ENCODE results near the gene BLOC1S6.

The BLOC1S6 gene

DNA sequence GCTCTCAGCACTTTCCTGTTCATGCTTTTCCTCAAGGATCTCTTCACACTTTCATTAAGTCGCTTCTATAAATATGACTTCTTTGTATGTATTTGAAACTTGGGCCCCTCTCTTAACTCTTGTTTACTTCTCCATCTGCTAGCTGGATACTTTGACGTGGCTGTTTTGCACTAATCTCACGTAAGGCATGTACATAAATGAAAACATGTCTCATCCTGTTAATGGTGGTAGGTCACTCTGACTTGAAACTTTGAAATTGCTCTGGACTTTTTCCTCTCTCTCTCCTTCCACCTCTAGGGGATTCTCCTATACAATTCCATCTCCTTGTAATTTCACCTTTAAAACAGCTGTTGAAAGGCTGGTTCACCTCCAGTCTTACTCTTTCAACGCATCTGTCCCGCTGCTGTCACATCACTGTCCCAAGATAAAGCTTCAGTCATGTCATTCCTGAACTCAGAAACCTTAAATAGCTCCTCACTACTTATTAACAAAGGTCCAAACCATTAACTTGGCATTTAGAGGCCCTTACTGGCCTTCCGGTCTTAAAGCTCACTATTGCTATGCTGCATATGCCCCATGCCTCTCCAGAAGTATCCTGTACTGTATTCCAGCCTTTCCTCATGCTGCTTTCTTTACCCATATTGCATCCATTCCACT, 1.2 kb downstream of the BLOC1S6 start:
- DNase-seq = no peak

DNA sequence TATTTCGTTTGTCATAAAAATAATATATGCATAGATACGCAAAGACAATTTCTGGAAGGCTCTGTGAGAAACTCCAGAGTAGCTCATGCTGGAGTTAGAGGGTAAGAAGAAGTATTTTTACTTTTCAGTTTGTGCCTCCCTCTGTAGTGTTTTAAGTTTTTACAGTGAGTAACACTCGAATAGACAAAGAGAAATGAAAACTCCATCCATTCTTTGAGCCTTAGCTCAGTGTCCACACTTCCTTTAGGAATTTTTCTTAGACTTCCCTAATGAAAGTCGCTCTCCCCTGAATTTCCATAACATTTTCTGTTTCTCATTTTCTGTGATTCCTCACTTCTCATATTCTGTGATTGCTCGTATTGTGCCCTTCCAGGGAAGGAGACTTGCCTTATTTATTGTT, 2.1 kb downstream of the BLOC1S6 start:
- no peak for DNase-seq

DNA sequence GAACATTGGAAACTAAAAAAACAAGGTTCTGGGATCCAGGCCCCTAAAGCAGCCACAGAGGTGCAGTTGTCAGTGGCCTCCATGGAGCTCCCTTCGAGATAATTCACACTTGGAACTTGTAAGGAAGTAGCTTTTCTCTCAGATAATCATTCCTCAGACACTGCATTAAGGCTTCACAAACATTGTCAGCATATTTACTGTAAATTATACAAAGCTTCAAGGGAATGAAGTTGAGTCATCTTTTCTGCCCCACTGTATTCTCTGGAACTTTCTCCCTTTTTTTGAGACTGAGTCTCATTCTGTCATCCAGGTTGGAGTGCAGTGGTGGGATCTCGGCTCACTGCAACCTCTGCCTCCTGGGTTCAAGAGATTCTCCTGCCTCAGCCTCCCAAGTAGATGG, 7.1 kb downstream of the BLOC1S6 start:
- DNase-seq = no peak

DNA sequence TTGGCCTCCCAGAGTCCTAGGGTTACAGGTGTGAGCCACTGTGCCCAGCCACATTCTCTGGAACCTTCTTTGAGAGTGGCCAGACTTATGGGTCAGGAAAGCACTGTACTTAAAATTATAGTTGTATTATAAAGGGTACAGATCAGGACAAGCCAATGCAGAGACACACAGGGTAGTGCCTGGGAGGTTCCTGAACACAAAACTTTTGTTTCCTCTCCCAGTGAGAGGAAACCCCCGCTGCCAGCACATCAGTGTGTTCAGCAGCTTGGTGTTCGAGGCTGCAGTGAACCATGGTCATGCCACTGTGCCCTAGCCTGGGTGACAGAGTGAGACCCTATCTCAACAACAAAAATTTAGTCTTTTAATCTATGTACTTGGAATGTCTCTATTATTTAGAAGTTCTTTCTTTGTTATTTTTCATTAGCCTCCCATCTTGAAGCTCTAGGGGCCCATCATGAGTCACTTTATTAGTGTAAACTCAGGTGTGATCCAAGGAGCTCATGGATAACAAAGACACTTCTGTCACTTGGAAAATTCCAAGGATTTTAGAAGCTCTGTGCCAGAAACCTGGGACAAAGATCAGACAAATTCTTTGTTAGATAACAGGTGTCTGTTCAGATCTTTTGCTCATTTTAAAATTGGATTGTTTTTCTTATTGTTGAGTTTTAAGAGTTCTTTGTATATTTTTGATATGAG, 7.8 kb downstream of the BLOC1S6 start:
- no peak for DNase-seq

DNA sequence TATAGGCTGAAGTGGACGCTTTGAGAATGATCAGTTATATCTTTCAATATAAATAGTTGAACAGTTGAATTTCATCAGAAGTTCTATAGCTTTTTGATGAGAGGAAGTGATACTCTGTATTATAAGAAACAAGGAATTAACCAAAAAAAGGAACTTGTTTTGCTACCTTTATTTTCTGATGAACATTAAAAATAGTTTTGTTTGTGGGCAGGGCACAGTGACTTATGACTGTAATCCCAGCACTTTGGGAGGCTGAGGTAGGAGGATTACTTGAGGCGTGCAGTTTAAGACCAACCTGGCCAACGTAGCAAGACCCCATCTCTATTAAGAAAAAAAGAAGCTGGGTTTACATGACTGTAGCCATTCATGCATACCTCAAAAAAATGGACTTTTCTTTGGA, 16.7 kb downstream of the BLOC1S6 start:
- DNase-seq = no peak

DNA sequence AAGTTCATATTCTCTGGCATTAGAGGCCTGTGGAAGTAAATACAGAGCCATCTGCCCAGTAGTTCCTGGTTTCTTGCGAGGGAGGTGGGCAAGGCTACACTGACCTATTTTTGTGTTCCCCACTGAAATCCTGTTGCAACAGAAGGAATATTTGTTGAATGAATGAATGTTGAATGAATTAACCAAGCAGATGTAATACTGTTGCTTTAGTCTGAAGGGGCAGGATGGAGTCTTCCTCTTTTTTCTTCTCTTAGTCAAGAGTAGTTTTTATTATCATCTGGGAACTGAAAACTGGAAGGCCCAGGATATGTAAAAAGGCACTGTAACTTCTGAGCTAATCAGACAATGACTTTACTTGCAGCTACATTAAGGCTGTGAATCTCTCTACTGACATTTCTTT, 17.1 kb downstream of the BLOC1S6 start:
- DNase-seq = no peak

DNA sequence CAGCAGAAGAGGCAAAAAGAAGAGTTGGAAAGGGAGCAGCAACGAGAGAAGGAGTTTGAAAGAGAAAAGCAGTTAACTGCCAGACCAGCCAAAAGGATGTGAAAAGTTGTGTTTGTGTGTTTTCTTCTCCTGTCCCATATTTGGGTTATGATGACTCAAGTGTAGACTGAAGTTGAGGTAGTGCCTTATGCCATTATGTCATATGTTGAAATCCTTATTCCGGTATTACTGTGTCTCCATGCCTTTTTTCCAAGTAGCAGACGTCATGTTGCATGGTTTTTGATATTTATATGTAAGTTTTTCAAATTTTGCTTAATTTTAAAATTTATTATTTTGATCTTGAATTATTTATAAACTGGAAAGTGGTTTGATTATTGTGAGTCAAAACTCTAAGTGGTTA, 19.2 kb downstream of the BLOC1S6 start:
- DNase-seq = no peak

DNA sequence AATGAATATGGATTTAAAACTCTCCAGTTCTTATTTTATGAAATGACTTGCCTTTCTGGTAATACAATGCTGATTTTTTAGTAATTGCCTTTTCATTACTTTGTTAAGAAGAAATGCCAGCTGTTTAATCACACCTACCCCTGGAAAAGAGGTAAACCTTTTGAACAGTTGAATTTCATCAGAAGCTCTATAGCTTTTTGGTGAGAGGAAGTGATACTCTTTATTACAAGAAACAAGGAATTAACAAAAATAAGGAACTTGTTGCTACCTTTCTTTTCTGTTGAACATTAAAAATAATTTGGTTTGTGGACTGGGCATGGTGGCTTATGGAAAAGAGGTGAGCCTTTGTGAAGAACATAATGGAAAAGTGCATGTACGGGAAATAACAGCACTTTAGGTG, 19.7 kb downstream of the BLOC1S6 start:
- no peak for DNase-seq

DNA sequence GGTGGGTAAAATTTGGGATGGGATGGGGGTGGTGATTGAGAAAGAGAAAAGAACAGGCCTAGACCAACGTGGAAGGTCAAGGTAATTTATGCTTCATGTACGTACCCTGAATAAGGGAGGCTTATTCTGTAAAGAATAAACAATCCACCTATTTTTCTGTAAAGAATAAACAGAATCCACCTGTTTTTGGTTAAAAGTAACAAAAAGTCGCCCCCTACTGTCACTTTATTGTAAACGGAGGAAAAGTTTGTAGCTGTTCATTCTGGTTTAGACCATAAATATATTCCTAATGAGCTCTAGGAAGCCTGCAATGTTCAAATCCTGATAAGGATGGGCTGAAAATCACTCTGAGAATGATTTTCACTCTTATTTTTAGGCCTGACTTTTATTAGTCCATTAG, 24.1 kb downstream of the BLOC1S6 start:
- no peak for DNase-seq

DNA sequence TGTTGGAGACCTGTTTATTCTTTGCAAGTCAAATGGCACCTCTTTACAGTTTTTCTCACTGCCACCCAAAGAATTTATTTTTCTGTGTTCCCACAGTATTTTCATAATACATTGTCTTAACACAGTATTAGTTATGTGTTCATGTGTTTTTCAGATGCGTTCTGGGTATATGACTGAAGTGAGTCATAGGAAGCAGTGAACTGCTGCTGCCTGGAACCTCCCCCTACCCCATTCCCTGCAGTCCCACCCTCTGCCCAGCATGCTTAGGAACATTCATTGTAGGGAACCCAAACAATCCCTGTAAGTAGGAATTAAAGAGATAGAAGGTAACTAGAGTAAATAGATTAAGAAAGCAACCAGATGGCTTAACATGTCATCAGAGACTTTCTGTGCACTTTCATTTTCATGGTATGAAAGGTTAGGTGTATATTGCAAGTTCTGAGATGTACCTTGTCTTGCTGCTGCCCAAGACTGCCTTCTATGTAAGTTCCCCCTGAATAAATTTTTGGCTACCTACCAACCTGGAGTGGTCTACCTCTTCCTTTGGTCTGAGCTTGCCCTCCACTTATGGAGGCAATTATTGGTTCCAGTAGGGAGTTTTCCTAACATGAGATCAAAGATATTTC, 25.7 kb downstream of the BLOC1S6 start:
- DNase-seq = no peak

DNA sequence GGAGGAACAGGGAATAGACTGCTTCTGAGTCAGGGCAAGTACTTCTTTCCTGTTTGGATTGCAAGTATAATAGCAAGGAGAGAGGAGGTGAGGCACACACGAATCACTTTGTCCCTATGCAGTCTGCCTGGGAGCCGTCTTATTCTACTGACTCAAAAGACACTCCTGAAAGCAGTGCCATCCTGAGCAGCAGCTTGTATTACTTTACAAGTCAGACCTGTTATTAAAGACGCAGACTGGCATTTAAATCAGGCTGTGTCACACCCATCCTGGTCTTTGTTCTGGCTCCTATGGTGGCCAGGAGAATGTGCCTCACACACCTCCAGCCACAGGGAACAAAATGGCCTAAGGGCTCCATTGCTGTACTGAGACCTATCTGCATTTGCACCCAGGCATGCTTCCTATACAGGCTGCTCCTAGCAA, 29.7 kb downstream of the BLOC1S6 start:
- no peak for DNase-seq

DNA sequence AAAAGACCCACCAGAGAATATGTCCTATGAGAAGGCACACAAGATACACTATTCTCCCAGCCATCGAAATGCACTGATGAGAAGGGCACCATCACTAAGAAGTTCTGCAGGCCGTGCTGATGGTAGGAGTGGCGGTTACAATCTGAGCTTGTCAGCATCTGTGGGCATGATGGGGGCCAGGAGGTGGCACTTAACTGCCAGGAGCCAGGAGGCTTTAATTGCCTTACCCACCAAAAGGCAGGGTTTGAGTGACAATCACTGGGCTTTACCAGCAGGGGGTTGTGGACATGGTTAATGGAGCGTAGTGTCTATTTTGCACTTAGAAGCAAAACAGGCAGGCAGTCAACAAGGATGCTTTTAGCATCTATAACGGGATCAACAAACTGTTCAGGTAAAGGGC, 31.6 kb downstream of the BLOC1S6 start:
- DNase-seq = peak in 1 of 2 donors; percentile 28

DNA sequence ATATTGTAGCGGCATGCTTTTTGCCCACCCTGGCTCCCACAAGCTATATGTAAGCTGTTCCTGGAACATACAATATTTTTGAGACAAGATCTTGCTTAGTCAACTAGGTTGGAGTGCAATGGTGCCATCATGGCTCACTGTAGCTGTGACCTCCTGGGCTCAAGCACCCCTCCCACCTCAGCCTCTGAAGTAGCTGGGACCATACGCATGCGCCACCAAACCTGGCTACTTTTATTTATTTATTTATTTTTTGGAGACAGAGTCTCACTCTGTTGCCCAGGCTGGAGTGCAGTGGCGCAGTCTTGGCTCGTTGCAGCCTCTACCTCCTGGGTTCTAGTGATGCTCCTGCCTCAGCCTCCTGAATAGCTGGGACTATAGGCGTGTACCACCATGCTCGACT, 41.0 kb downstream of the BLOC1S6 start:
- no peak for DNase-seq

DNA sequence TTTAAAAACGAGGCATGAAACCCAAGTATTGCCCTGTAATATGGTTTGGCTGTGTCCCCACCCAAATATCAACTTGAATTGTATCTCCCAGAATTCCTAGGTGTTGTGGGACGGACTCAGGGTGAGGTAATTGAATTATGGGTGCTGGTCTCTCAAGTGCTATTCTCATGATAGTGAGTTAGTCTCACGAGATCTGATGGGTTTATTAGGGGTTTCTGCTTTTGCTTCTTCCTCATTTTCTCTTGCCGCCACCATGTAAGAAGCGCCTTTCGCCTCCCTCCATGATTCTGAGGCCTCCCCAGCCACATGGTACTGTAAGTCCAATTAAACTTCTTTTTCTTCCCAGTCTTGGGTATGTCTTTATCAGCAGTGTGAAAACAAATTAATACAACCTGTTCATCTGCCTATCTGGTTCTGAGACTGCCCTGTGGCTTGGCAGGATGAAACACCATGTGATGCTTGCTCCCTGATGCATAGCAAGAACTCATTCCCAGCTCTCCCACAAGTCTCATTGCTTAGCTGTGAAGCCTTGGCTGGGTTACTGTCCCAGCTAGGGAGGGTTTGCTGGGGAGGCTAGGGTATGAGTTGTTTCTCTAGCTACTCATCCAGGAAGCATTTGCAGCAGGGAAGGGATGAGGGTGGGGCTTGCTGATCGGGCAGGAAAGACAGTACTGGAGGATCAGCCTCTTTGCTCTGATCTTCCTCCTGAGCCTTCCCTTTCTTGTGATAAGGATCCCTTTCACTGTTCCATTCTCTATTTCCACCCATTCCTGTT, 43.9 kb downstream of the BLOC1S6 start:
- no peak for DNase-seq

DNA sequence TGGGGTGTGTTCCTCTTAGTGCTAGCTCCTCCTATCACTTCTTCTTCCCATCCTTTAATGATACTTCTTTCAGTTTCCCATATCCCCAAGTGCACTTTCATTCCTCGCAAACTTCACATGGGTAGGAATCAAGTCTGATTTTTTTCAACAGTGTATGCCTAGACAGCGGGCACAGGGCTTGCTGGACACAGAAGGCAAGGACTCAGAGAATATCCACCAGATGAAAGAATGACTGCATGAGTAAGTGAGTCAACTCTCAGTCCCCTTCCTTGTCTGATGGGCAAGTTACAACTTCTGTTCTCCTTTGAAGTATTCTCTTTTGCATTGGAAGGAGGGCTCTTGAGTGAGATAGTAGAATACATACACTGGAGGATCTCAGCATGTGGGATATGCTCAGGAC, 44.6 kb downstream of the BLOC1S6 start:
- no peak for DNase-seq

DNA sequence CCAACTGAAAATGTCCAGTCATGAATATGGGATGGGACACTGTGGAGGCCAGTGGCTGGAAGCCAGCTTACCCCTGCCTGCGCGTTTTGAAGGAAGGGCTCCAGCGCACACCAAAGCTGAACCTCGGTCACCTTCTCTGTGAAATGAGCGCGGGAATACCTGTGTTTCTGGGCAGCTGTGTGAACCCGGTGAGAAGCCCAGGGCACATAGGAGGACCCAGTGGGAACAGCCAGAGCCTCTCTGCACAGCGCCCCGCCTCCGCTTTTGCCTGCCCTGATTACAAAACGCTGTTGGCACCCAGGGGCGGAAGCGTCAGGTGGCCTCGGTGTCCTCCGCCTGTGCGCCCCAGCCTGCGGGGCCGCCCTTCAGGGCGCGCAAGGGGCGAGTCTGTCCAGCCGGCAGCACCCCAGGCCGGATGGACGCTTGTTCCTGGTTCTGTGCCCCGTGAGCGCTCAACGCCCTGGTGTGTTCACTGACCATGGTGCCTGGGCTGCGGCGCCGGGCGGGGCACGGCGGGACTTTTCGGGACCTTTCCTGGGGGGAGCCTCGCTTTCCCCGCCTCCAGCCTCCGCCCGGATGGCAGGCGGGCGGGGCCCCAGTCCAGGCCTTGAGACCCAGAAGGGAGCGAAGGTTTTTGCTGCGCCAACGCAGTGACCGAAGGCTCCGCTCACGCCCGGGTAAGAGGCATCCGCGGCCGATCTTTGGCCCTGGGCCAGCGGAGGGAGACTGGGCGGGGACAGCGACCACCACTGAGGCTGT, 47.4 kb downstream of the BLOC1S6 start, which contains the start of gene SQOR:
TSS of gene SQOR (plus strand) at position 598 of the 759 bp plus-strand sequence. CDS start 23,895 bp downstream, outside the sequence.
- peak; percentile 66 to 77 for DNase-seq

DNA sequence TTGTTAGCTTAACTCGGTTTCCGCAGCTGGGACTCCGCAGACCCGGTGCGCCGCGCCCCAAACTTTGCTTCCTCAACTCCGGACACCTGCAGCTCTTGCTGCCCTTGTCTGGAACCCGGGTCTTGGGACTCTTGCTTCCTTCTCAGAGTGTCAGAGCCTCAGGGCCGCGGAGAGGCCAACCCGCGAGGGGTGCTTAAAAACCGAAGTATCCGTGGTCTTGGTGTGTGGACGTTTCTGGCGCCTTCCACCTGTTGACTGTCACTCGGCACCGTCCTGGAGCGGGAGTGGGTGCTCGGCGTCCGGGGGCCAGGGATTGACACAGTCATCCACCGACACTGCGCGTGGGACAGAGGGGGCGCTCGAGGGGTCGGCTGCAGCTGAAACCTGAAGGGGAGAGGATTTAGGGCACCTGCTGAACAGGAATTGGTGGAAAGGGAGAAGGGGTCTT, 48.0 kb downstream of the BLOC1S6 start:
- peak; percentile 71 to 72 for DNase-seq

DNA sequence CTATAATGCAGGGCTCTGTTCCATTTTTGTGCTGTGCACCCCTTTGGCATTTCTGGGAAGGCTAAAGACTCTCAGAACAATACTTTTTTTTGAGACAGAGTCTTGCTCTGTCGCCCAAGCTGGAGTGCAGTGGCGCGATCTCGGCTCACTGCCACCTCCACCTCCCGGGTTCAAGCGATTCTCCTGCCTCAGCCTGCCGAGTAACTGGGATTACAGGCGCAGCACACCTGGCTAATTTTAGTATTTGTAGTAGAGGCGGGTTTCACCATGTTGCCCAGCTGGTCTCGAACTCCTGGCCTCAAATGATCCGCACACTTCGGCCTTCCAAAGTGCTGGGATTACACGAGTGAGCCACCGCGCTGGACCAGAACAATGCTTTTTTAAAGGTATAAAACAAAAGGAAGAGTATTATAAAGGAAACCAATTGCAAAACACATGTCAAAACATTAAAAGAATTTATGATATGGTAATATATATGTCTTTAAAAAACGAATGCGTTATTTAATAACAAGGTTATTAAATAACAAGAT, 48.6 kb downstream of the BLOC1S6 start:
- DNase-seq = no peak

DNA sequence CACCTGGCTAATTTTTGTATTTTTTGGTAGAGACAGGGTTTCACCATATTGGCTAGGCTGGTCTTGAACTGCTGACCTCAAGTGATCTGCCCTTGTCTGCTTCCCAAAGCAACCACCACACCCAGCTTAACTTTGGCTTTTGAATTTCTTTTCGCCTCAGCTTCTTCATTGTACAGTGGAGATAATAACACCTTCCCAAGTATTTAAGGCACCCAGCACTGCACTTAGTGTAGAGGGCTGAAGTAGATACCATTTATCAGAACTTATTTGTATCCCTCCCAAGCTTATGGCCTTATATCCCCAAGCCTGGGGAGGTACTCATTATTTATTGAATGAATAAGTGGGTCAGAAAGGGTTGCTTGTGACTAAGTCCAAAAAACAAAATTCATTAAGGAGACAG, 50.0 kb downstream of the BLOC1S6 start:
- DNase-seq = no peak

DNA sequence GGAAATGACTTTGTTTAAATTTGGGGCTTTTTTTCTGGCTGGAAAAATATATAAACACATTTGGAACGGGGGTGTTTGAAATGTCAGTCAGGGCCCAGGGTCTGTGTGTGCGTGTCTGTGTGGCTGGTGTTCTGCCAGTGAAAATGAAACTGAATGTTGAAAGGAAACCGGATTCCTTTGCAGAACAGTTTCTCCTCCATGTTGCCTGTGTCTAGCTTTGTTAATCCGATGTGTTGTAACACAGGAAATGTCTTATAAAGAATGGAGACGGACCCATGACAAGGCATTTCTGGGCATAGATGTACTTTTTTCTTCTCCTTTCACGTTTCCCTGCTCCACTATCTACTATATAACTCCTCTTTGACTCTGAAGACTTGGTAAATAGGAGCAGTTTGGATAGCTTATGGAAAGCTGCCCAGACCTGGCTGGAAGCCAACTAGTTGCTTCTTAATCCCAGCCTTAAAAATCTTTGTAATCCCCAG, 50.4 kb downstream of the BLOC1S6 start:
- peak; percentile 55 to 64 for DNase-seq

DNA sequence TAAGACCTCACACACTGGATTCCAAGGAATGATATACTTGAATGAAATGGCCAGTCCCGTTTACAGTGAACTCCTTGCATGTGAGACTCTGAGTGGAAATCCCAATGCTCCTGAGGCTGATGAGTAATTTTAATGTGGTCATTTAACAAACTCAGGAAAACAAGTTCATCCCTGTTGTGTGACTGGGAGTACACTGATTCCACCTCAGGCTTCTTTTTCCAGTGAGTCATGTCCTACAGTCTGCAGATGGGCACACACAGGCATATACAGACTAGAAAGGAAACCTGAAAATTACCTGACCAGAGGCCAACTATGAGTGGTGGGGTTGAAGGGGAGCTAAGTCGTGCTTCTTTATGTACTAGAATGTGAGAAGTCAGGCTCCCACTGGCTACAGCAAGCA, 53.4 kb downstream of the BLOC1S6 start:
- no peak for DNase-seq

DNA sequence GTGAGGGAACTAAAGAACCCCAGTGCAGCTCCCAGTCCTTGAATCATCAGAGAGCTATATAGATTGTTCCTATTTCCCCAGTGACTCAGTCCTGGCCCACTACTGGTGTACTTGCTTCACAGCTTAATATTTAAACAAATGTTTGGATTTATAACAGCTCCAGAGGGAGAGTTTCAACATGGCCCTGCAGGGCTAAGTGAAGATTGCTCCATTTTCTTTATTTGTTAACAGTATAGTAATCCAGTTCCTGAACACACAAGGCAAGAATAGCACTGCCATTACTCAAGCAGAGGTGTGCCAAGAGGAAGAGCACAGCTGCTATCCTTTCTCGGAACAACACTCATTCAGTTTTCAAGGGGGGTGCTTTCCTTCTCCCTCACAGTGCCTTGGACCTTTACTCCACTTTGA, 54.2 kb downstream of the BLOC1S6 start:
- DNase-seq = no peak

All from stimulated activated CD4-positive, alpha-beta T cell treated with anti-CD3 and anti-CD28 coated beads, Interleukin-2, amount 100 ng/mL, for 24 hours (primary cell).